Measurements from ENCODE around the gene KIRREL1. TPM values are rescaled to one million over a fixed set of nuclear protein-coding genes. Genes with fewer than 3 reads are reported as not detected.

The KIRREL1 gene
- total RNA-seq, 1 experiment from 2014 or later, result 30.5 TPM

GRCh38 chr1:158035976-158036583, 42.6 kb downstream of the KIRREL1 start:
- no CpG with 5 or more reads among the region's 8 CpGs for WGBS (ENCODE audit: extremely low coverage, insufficient read length, low lambda C conversion rate)
- Histone ChIP-seq H3K9me3 (ENCODE audit: control insufficient read depth, low read depth, low read length) (no peaks in the 10 kb centered on the region), H3K79me2 (ENCODE audit: insufficient read depth, low read length) (no peaks in the 10 kb centered on the region; the same call in 1 of the 2 replicates), H3K27ac (ENCODE audit: insufficient read length, low read depth, low read length) (no peak overlapping the region), H3K23ac (ENCODE audit: insufficient read length, low read depth, low read length) (no peak overlapping the region), H3K4me1 (ENCODE audit: insufficient read depth, low read length) (peaks cover 7% of the 10 kb centered on the region; the same call in 1 of the 2 replicates), H2BK15ac (ENCODE audit: low read depth, low read length) (no peak overlapping the region), H3K9ac (ENCODE audit: extremely low read depth, insufficient read length, low read length) (no peak overlapping the region), H2AFZ (ENCODE audit: low read length) (no peak overlapping the region), H2BK20ac (ENCODE audit: low read depth, low read length, poor library complexity, severe bottlenecking) (no peak overlapping the region), H4K8ac (replicated peaks; ENCODE audit: insufficient read length, low read depth, low read length) (no peak overlapping the region), H3K27me3 (ENCODE audit: insufficient read depth, low read length) (no peaks in the 10 kb centered on the region), H2BK5ac (ENCODE audit: insufficient read length, low read length) (no peak overlapping the region), H3T11ph (ENCODE audit: low read length) (no peak overlapping the region), H3K18ac (ENCODE audit: insufficient read length, low read depth, low read length) (no peak overlapping the region), H2AK5ac (ENCODE audit: insufficient read length, low read length) (no peak overlapping the region), H3K79me1 (ENCODE audit: insufficient read depth, low read depth, low read length, poor library complexity, severe bottlenecking) (peaks cover 4% of the 10 kb centered on the region), H4K91ac (ENCODE audit: insufficient read length, low read depth, low read length) (no peak overlapping the region), H3K4ac (ENCODE audit: low read depth, low read length) (no peak overlapping the region), H3K14ac (ENCODE audit: insufficient read depth, low read length) (no peak overlapping the region), H3K4me2 (ENCODE audit: insufficient read depth, insufficient read length, low read length) (no peak overlapping the region), H3K56ac (ENCODE audit: insufficient read length, low read depth, low read length) (no peak overlapping the region), H4K20me1 (ENCODE audit: control insufficient read depth, insufficient read depth, insufficient read length) (no peaks in the 10 kb centered on the region), H2BK12ac (ENCODE audit: insufficient read length, low read depth, low read length) (no peak overlapping the region), H3K23me2 (ENCODE audit: insufficient read length, low read depth, low read length, poor library complexity, severe bottlenecking) (no peaks in the 10 kb centered on the region), H2BK120ac (ENCODE audit: low read depth, low read length, poor library complexity, severe bottlenecking) (no peak overlapping the region), H4K5ac (ENCODE audit: insufficient read length, low read depth, low read length) (no peak overlapping the region)
- Mint-ChIP-seq H3K4me3 (no peak overlapping the region), H3K27me3 (ENCODE audit: low read depth) (no peaks in the 10 kb centered on the region), H3K4me1 (peaks cover 35 to 40% of the 10 kb centered on the region in 2 experiments), H3K27ac (peak overlapping the region in 1 of 3 experiments; percentile 17; a peak in 2 of 7 replicates), H3K36me3 (ENCODE audit: insufficient read depth in 1 of 3, low read depth in 3 of 3) (peaks cover 8 to 17% (median 10%) of the 10 kb centered on the region in 3 experiments), H3K9me3 (no peaks in the 10 kb centered on the region)
- TF ChIP-seq, protein P1, sequence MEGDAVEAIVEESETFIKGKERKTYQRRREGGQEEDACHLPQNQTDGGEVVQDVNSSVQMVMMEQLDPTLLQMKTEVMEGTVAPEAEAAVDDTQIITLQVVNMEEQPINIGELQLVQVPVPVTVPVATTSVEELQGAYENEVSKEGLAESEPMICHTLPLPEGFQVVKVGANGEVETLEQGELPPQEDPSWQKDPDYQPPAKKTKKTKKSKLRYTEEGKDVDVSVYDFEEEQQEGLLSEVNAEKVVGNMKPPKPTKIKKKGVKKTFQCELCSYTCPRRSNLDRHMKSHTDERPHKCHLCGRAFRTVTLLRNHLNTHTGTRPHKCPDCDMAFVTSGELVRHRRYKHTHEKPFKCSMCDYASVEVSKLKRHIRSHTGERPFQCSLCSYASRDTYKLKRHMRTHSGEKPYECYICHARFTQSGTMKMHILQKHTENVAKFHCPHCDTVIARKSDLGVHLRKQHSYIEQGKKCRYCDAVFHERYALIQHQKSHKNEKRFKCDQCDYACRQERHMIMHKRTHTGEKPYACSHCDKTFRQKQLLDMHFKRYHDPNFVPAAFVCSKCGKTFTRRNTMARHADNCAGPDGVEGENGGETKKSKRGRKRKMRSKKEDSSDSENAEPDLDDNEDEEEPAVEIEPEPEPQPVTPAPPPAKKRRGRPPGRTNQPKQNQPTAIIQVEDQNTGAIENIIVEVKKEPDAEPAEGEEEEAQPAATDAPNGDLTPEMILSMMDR (conservative IDR thresholded peaks at IDR 0.05), result peak; percentile 92
- DNase-seq, result no peak

All from H9 (cell line).